ENCODE results near the gene PXK. TPM values are rescaled to one million over a fixed set of nuclear protein-coding genes. Genes with fewer than 3 reads are reported as not detected.
A peak's percentile ranks its signal among the peaks of the same experiment; 100 is the strongest.

Gene PXK
- polyA plus RNA-seq, 1 donor (not counting 4 experiments of a cell fraction or from before 2014, with no cell fraction given) = 12.2 TPM

- H3K4me3 ChIP-seq (ENCODE audit: control insufficient read depth in 2 of 3, extremely low read depth in 1 of 3, insufficient read depth in 2 of 3, low read depth in 1 of 3, low read length in 3 of 3) = peak overlapping the region in 1 of 3 experiments; percentile 16
- peaks cover 26% of the 10 kb centered on the region for H3K4me1 ChIP-seq (ENCODE audit: control insufficient read depth, extremely low read depth, insufficient read depth, low read length)
- no peak for FAIRE-seq
- peak overlapping the region; percentile 63 for H3K4me2 ChIP-seq (ENCODE audit: control insufficient read depth, extremely low read depth, insufficient read depth, low read depth, low read length)
- H3K9ac ChIP-seq (ENCODE audit: control insufficient read depth, extremely low read depth, insufficient read depth, low read length) = peak overlapping the region; percentile 29
- H3K36me3 ChIP-seq (ENCODE audit: control insufficient read depth in 2 of 2, extremely low read depth in 1 of 2, insufficient read depth in 2 of 2, low read length in 2 of 2) = no peaks in the 10 kb centered on the region
- H3K27me3 ChIP-seq (ENCODE audit: control insufficient read depth, extremely low read depth, insufficient read depth, low read length) = no peaks in the 10 kb centered on the region
- no peaks in the 10 kb centered on the region for H3K79me2 ChIP-seq (ENCODE audit: control insufficient read depth, insufficient read depth, low read length)
- TF ChIP-seq EZH2 (IDR thresholded peaks at IDR 0.05; ENCODE audit: low read length) (no peak), CTCF (optimal IDR thresholded peaks at IDR 0.05 in 1 of 3, IDR thresholded peaks at IDR 0.05 in 1 of 3, conservative IDR thresholded peaks at IDR 0.05 in 1 of 3; ENCODE audit: extremely low read depth in 1 of 3, insufficient read depth in 2 of 3, low read length in 3 of 3) (no peak)
- dilution Hi-C loops (cut with MboI; ENCODE audit: extremely low pct_ligation_motif_present, low sequenced_read_pairs) = no loop called here
- no peak overlapping the region for H2AFZ ChIP-seq (ENCODE audit: control insufficient read depth, low read length)
- peak overlapping the region; percentile 58 for H3K27ac ChIP-seq (ENCODE audit: control insufficient read depth, insufficient read depth, low read length)
- peaks cover 4% of the 10 kb centered on the region for H3K9me1 ChIP-seq (ENCODE audit: control insufficient read depth, extremely low read depth, insufficient read depth, low read length)
- no peaks in the 10 kb centered on the region for H4K20me1 ChIP-seq (ENCODE audit: control insufficient read depth, extremely low read depth, insufficient read depth, low read length)
- H3K9me3 ChIP-seq (ENCODE audit: control insufficient read depth, low read depth, low read length) = no peaks in the 10 kb centered on the region
- DNase-seq (ENCODE audit: low read depth, low spot score) = no peak
Observed at GRCh38 chr3:58383476-58383875, 50.8 kb downstream of the PXK start.

- H3K4me3 ChIP-seq (ENCODE audit: control insufficient read depth in 2 of 3, extremely low read depth in 1 of 3, insufficient read depth in 2 of 3, low read depth in 1 of 3, low read length in 3 of 3) = no peak overlapping the region
- H3K27me3 ChIP-seq (ENCODE audit: control insufficient read depth, extremely low read depth, insufficient read depth, low read length) = no peaks in the 10 kb centered on the region
- dilution Hi-C loops (cut with MboI; ENCODE audit: extremely low pct_ligation_motif_present, low sequenced_read_pairs) = no loop called here
- no peaks in the 10 kb centered on the region for H3K9me3 ChIP-seq (ENCODE audit: control insufficient read depth, low read depth, low read length)
- peaks cover 4% of the 10 kb centered on the region for H3K9me1 ChIP-seq (ENCODE audit: control insufficient read depth, extremely low read depth, insufficient read depth, low read length)
- H3K27ac ChIP-seq (ENCODE audit: control insufficient read depth, insufficient read depth, low read length) = peak overlapping the region; percentile 58
- DNase-seq (ENCODE audit: low read depth, low spot score) (peak; percentile 94), FAIRE-seq (peak; percentile 97)
- H3K79me2 ChIP-seq (ENCODE audit: control insufficient read depth, insufficient read depth, low read length) = no peaks in the 10 kb centered on the region
- no peaks in the 10 kb centered on the region for H3K36me3 ChIP-seq (ENCODE audit: control insufficient read depth in 2 of 2, extremely low read depth in 1 of 2, insufficient read depth in 2 of 2, low read length in 2 of 2)
- H3K9ac ChIP-seq (ENCODE audit: control insufficient read depth, extremely low read depth, insufficient read depth, low read length) = peak overlapping the region; percentile 29
- H3K4me2 ChIP-seq (ENCODE audit: control insufficient read depth, extremely low read depth, insufficient read depth, low read depth, low read length) = peak overlapping the region; percentile 63
- H2AFZ ChIP-seq (ENCODE audit: control insufficient read depth, low read length) = no peak overlapping the region
- no peaks in the 10 kb centered on the region for H4K20me1 ChIP-seq (ENCODE audit: control insufficient read depth, extremely low read depth, insufficient read depth, low read length)
- TF ChIP-seq CTCF (optimal IDR thresholded peaks at IDR 0.05 in 1 of 3, IDR thresholded peaks at IDR 0.05 in 1 of 3, conservative IDR thresholded peaks at IDR 0.05 in 1 of 3; ENCODE audit: extremely low read depth in 1 of 3, insufficient read depth in 2 of 3, low read length in 3 of 3) = no peak
- no peak for TF ChIP-seq EZH2 (IDR thresholded peaks at IDR 0.05; ENCODE audit: low read length)
- H3K4me1 ChIP-seq (ENCODE audit: control insufficient read depth, extremely low read depth, insufficient read depth, low read length) = peaks cover 26% of the 10 kb centered on the region
Observed at GRCh38 chr3:58383904-58384303, 51.2 kb downstream of the PXK start.

Data from keratinocyte (primary cell).